B cell (primary cell): ENCODE data around the gene OXTR. TPM values are rescaled to one million over a fixed set of nuclear protein-coding genes. Genes with fewer than 3 reads are reported as not detected.

Experiments
- ATAC-seq: fragments of 200-7000 bp; cut with Tn5 transposase; one replicate; pipeline ENCODE4 v1.10.0; 2021; ENCODE audit warnings: low read depth, mild to moderate bottlenecking, moderate number of reproducible peaks, moderate library complexity
- CTCF ChIA-PET: fragments of 350-600 bp; sonication (Branson Sonifier 250); formaldehyde crosslinking; loops from one replicate; lab custom pipeline; 2021; ENCODE audit warnings: antibody characterized with exemption, inconsistent platforms; lab: Charles Lee
- POLR2A ChIA-PET: fragments of 350-600 bp; sonication (Branson Sonifier 250); formaldehyde crosslinking; loops from one replicate; lab custom pipeline; 2021; ENCODE audit warnings: antibody characterized with exemption; lab: Charles Lee
- DNase-seq: peaks from one replicate; pipeline ENCODE4 v3.0.0; 2013
- H2AFZ ChIP-seq: 2 replicates; pipeline ENCODE4 v1.6.1; 2012; ENCODE audit warnings: mild to moderate bottlenecking, low read depth, low read length; ENCODE audit not compliant: insufficient read depth, poor library complexity, severe bottlenecking
- H3K27ac ChIP-seq, 2 donors: 1 replicate in 1 of 2; 2 replicates in 1 of 2; pipeline ENCODE4 v1.5.1; 2012 to 2013; ENCODE audit warnings: low read length in 2 of 2, mild to moderate bottlenecking in 2 of 2, moderate library complexity in 1 of 2
- H3K27me3 ChIP-seq, 4 experiments: fragments of 200-600 bp in 1 of 4; sonication (generic) in 1 of 4; replicated peaks in 1 of 4; 1 replicate in 2 of 4; 2 replicates in 2 of 4; pipeline versions ENCODE4 v1.6.1 to v1.7.0; 2013 to 2016; ENCODE audit warnings: low read length in 3 of 4, mild to moderate bottlenecking in 2 of 4, mixed read lengths in 1 of 4, moderate library complexity in 1 of 4; ENCODE audit not compliant: insufficient read depth in 4 of 4, control insufficient read depth in 3 of 4; ENCODE audit errors: control extremely low read depth in 1 of 4
- H3K36me3 ChIP-seq, 2 experiments: replicated peaks in 1 of 2; 1 replicate in 1 of 2; 2 replicates in 1 of 2; pipeline versions ENCODE4 v1.6.1 to v1.7.1; 2013; ENCODE audit warnings: low read length in 1 of 2; ENCODE audit not compliant: insufficient read depth in 2 of 2, control insufficient read depth in 1 of 2; ENCODE audit errors: control extremely low read depth in 1 of 2, extremely low read depth in 1 of 2
- H3K4me1 ChIP-seq, 2 donors: fragments of 200-600 bp in 1 of 2; sonication (generic) in 1 of 2; 1 replicate in 1 of 2; 2 replicates in 1 of 2; pipeline versions ENCODE4 v1.5.1 to v1.6.1; 2013 to 2017; ENCODE audit warnings: low read length in 2 of 2; ENCODE audit not compliant: control insufficient read depth in 2 of 2, insufficient read depth in 2 of 2
- H3K4me2 ChIP-seq: replicated peaks from 2 replicates; pipeline ENCODE3; 2012; ENCODE audit warnings: mild to moderate bottlenecking, low read depth, low read length; ENCODE audit not compliant: poor library complexity, severe bottlenecking
- H3K4me3 ChIP-seq, 5 experiments: fragments of 200-600 bp in 1 of 5; sonication (generic) in 1 of 5; 1 replicate in 3 of 5; 2 replicates in 2 of 5; pipeline versions ENCODE4 v1.5.1 to v1.7.0; 2011 to 2016; ENCODE audit warnings: low read length in 4 of 5, mild to moderate bottlenecking in 4 of 5, low read depth in 2 of 5, control low read depth in 1 of 5, moderate library complexity in 1 of 5; ENCODE audit not compliant: insufficient read depth in 1 of 5; ENCODE audit errors: control extremely low read depth in 1 of 5, extremely low read depth in 1 of 5
- H3K79me2 ChIP-seq: fragments of 200-600 bp; sonication (generic); one replicate; pipeline ENCODE4 v1.6.0; 2016; ENCODE audit warnings: low read length; ENCODE audit not compliant: control insufficient read depth, insufficient read depth
- H3K9ac ChIP-seq: fragments of 200-600 bp; sonication (generic); 2 replicates; pipeline ENCODE4 v1.6.1; 2017; ENCODE audit warnings: mild to moderate bottlenecking, low read length, moderate library complexity
- H3K9me3 ChIP-seq, 3 donors: one replicate each; pipeline versions ENCODE4 v1.6.1 to v1.7.1; 2013; ENCODE audit warnings: low read length in 2 of 3; ENCODE audit not compliant: control insufficient read depth in 2 of 3, insufficient read depth in 1 of 3; ENCODE audit errors: control extremely low read depth in 1 of 3
- H4K20me1 ChIP-seq: 2 replicates; pipeline ENCODE4 v1.6.0; 2012; ENCODE audit warnings: mild to moderate bottlenecking, low read length; ENCODE audit not compliant: insufficient read depth, control insufficient read depth, poor library complexity, severe bottlenecking
- H3K27ac Mint-ChIP-seq: one replicate; pipeline ENCODE4 v1.8.0; 2021; ENCODE audit warnings: mixed read lengths
- H3K27me3 Mint-ChIP-seq: one replicate; pipeline ENCODE4 v1.8.0; 2021; ENCODE audit warnings: mixed read lengths
- H3K4me1 Mint-ChIP-seq: one replicate; pipeline ENCODE4 v1.8.0; 2021; ENCODE audit warnings: mixed read lengths
- H3K4me3 Mint-ChIP-seq: one replicate; pipeline ENCODE4 v1.8.0; 2021; ENCODE audit warnings: mixed read lengths
- H3K9me3 Mint-ChIP-seq: one replicate; pipeline ENCODE4 v1.8.0; 2022; ENCODE audit warnings: mixed read lengths; ENCODE audit not compliant: insufficient read depth
- EZH2 ChIP-seq: IDR thresholded peaks from 2 replicates; pipeline ENCODE4 v1.6.1; 2012; ENCODE audit warnings: borderline replicate concordance, low read depth, mild to moderate bottlenecking, moderate library complexity, low read length; ENCODE audit not compliant: insufficient read depth, poor library complexity, severe bottlenecking
- WGBS: methylation state at CpG from one replicate; pipeline ENCODE4 v1.1.5; 2013; ENCODE audit warnings: missing lambda C conversion rate; ENCODE audit not compliant: insufficient coverage; 5-methylcytosine and 5-hydroxymethylcytosine counted together
- intact Hi-C: fragments of 100-400 bp; cut with micrococcal nuclease; formaldehyde crosslinking; loops from one replicate; pipeline ENCODE4 v1.10.0; 2022
- polyA plus RNA-seq: library from polyadenylated mRNA; depleted of rRNA; stranded (reverse); fragments of >200 nt; gene quantifications from 2 replicates; pipeline ENCODE4 v1.2.3, GENCODE V29; 2012
- total RNA-seq, 2 donors: library from RNA; stranded (reverse); fragments of 120-200 nt in 1 of 2; gene quantifications; 1 replicate in 1 of 2; 2 replicates in 1 of 2; pipeline versions ENCODE4 v1.2.3 to v1.2.4, GENCODE V29; 2013 to 2022
- TF ChIP-seq, protein P1 (sequence below): fragments of 200-600 bp; IDR thresholded peaks from one replicate; pipeline ENCODE4 v1.8.0; 2022; ENCODE audit warnings: antibody characterized with exemption, mild to moderate bottlenecking

OXTR gene
- total and polyA plus RNA-seq, 2 donors (not counting 1 experiment from before 2014, with no cell fraction given) = 0.13 to 0.17 TPM

DNA sequence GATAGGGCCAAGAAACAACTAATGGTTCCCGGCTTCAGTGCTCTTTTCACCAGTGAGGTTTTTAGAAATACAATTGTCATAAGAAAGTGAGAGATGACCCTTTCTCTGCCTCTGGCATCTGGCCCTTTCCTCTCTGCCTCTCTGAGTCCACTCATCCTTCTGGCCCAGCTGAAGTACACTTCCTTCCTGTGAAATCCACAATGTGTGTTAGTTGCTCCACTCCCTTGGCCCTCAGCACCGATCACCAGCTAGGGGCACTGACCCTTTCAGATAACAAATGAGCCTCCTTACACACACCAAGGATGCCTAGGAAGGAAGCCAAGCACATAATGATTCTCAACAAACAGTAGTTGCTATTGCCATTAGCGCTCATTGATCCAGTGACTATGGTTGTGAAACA is 38.8 kb downstream of the OXTR start:
- Histone ChIP-seq H2AFZ (no peak overlapping the region), H3K9ac (no peak overlapping the region), H3K27ac (no peak overlapping the region), H3K4me3 (no peak overlapping the region), H4K20me1 (no peaks in the 10 kb centered on the region), H3K4me1 (no peaks in the 10 kb centered on the region), H3K4me2 (no peak overlapping the region), H3K9me3 (peaks cover 0 to 7% (median 0%) of the 10 kb centered on the region in 3 donors), H3K27me3 (no peaks in the 10 kb centered on the region), H3K79me2 (no peaks in the 10 kb centered on the region), H3K36me3 (no peaks in the 10 kb centered on the region)
- intact Hi-C loops = no loop called here
- no peak for ATAC-seq
- ChIA-PET CTCF (no interaction called here), POLR2A (no interaction called here)
- 65% methylated on average over 2 of the region's 3 CpGs for WGBS
- H3K27me3 Mint-ChIP-seq = peaks cover 7% of the 10 kb centered on the region
- no peak for TF ChIP-seq EZH2
- TF ChIP-seq, protein P1, sequence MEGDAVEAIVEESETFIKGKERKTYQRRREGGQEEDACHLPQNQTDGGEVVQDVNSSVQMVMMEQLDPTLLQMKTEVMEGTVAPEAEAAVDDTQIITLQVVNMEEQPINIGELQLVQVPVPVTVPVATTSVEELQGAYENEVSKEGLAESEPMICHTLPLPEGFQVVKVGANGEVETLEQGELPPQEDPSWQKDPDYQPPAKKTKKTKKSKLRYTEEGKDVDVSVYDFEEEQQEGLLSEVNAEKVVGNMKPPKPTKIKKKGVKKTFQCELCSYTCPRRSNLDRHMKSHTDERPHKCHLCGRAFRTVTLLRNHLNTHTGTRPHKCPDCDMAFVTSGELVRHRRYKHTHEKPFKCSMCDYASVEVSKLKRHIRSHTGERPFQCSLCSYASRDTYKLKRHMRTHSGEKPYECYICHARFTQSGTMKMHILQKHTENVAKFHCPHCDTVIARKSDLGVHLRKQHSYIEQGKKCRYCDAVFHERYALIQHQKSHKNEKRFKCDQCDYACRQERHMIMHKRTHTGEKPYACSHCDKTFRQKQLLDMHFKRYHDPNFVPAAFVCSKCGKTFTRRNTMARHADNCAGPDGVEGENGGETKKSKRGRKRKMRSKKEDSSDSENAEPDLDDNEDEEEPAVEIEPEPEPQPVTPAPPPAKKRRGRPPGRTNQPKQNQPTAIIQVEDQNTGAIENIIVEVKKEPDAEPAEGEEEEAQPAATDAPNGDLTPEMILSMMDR = no peak
- no peaks in the 10 kb centered on the region for H3K4me1 Mint-ChIP-seq
- no peak for DNase-seq
- H3K27ac Mint-ChIP-seq = no peak overlapping the region
- no peak overlapping the region for H3K4me3 Mint-ChIP-seq
- no peaks in the 10 kb centered on the region for H3K9me3 Mint-ChIP-seq

DNA sequence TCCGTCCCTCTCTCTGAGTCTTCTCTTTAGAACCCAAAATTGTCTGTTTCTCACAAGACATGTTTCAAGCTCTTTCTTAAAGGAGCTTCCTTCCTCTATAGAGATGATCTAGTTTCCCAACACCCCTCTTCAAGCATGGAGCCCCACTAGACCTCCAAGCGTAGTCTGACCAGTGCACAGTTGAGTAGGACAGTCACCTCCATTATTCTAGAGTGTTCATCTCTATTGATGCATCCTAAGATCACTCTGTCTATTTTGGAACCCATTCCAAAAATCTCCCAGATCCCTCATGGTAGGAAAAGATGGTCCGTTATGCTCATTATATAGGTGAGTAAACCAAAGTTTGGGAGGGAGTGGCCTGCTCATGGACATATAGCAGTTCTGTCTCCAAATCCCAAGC is 39.9 kb downstream of the OXTR start:
- Histone ChIP-seq H3K36me3 (no peaks in the 10 kb centered on the region), H3K27me3 (no peaks in the 10 kb centered on the region), H3K9ac (no peak overlapping the region), H3K79me2 (no peaks in the 10 kb centered on the region), H3K4me2 (no peak overlapping the region), H2AFZ (no peak overlapping the region), H4K20me1 (no peaks in the 10 kb centered on the region), H3K27ac (no peak overlapping the region), H3K4me3 (no peak overlapping the region), H3K9me3 (peaks cover 0 to 7% (median 0%) of the 10 kb centered on the region in 3 donors), H3K4me1 (no peaks in the 10 kb centered on the region)
- no peak for ATAC-seq
- TF ChIP-seq EZH2 = no peak
- TF ChIP-seq, protein P1 = no peak
- WGBS = 100% methylated on average over 1 of the region's 3 CpGs
- ChIA-PET CTCF (interaction anchor here (0.6 kb wide), 1 partner anchor 68 kb away, joined by 3 read pairs; no protein-coding TSS in a partner anchor), POLR2A (no interaction called here)
- Mint-ChIP-seq H3K27ac (no peak overlapping the region), H3K4me1 (no peaks in the 10 kb centered on the region), H3K27me3 (peaks cover 6% of the 10 kb centered on the region), H3K9me3 (no peaks in the 10 kb centered on the region), H3K4me3 (no peak overlapping the region)
- no peak for DNase-seq
- intact Hi-C loops = no loop called here
